SHP77 (cell line): ENCODE results near the gene RASGRF1.
"Not testable (repeated sequence)": the region's sequence is repeated elsewhere in the genome, so short reads cannot be mapped to it uniquely, and the experiment has no call there.

Experiments used
- DNase-seq, 2 experiments: peaks; one replicate each; lab custom pipeline; 2025; lab: John Stamatoyannopoulos, UW

RASGRF1 gene

DNA sequence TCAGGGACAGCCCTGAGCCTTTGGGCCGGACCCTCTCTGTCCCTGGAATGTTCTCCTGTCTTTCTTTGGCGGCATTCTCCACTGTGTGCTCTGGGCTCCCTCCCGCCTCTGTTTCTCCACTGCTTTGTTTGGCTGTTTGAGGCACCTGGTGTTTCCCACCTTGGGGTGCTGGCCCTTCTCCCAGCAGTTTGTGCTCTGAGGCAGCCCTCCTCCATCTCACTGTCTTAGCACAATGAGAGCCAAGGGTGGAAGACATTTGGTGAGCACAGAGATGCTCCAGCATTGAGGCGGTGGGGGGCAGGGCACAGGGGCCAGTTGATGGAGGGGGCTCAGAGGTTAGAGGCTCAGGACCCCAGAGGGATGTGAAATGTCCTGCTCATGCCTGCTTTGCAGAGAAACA is 54.3 kb downstream of the RASGRF1 start:
- no peak for DNase-seq

DNA sequence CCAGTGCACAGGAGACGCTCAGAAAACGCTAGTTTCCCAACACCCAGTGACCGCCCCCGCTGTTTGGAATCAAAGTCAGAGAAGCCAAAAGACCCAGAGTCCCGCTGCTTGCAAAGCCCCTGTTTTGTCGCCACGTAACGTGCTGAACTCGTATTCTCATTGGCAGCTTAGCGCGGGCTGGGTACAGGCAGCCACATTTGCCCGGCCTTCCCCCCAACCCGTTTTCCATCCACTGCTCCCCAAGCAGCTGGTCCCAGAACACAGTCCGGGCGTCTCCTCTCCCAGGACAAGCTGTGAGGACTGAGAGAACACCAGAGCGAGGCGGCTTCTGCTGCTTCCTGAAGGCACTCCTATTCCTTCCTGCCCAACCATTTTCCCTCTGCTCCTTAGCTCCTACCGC is 54.8 kb downstream of the RASGRF1 start:
- DNase-seq = no peak

DNA sequence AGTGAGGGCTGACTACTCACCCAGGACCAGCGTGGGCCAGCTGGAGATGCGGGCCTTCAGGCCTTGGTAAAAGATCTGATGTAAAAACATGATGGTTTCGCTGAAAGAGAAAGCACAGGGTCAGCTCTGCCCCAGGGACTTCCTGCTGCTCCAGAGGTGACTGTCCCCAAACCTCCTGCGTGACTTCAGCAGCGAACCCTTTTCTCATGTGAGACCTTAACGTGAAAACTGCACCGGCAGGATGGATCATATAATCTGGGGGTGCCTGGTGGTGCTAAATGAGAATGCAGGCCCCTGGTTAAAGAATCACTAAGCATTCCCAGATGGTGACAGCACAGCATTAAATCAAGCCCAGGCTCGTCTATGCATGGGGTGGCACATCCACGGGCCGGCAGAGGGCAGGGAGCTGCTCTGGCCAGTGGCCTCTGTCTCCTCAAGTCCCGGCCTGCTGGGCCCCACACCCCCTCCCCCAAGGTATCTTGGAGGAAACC is 55.4 kb downstream of the RASGRF1 start:
- no peak for DNase-seq

GRCh38 chr15:79034284-79034683 is 56.3 kb downstream of the RASGRF1 start:
- DNase-seq = no peak

DNA sequence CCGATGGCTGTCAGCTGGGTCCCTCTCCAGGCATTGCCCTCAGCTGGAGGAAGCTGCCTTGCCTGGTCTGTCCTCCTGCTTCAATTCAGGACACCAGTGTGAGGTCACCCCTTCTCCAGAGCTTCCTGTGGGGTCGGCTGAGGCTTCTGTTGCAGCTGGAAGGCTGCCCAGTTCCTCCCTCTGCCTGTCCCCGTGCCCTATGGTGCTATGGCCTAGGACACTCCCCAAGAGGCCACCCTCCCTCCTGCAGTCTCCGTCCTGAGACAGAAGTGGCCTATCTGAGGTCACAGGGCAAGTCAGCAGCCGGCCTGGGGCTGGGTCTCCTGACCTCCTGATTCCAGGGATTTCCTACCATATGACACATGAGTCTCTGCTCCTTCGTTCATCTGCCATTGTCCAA is 57.9 kb downstream of the RASGRF1 start:
- DNase-seq = no peak

GRCh38 chr15:79031821-79032220 is 58.8 kb downstream of the RASGRF1 start:
- no peak for DNase-seq

GRCh38 chr15:79031201-79031600 is 59.4 kb downstream of the RASGRF1 start:
- DNase-seq = no peak

- DNase-seq = no peak
These were observed 60.1 kb downstream of the RASGRF1 start for GRCh38 chr15:79030470-79030869.

DNA sequence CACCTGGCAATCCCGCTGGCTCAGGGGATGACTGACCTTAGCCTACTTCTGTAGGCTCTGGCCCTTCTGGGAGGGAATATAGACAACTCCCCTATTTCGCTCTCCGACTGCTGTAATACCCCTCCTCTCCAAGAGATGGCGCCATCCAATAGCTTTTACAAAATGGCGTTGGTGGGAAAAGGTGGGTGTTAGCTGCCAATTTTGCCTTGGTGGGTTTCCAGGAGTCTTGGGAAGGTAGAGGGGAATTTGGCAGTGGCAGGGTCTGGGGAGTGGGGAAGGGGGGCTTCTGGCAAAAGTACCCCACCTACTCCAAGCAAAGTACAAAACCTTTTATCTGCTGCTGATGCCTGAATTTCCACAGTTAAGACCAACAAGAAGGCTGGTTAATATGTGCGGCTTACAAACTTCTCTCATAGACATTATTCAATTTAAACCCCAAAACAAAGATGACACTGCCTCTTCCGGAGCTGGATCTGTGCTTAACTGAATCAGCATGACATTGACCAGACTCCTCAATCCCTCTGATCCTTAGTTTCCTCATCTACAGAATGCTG is 62.1 kb downstream of the RASGRF1 start:
- peak; percentile 8 to 18 for DNase-seq

GRCh38 chr15:79027532-79028410 is 62.8 kb downstream of the RASGRF1 start:
- no peak for DNase-seq

DNA sequence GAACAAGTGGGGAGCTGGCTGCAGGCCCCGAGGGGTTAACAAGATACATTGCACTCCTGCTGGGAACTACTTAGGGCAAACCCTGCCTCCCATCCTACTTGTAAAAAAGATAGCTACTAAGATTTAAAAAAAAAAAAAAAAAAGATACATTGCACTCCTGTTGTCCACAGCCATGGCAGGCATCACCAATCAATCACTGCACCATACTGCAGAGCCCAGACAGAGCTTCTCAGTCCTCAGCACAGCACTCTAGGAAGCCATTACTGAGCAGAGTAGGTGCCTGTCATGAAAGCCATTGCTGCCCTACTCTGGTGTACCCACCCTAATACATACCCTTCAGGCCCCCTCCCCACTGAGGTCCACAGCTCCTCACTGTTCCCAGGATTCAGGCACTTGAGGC is 64.8 kb downstream of the RASGRF1 start:
- DNase-seq = no peak

DNA sequence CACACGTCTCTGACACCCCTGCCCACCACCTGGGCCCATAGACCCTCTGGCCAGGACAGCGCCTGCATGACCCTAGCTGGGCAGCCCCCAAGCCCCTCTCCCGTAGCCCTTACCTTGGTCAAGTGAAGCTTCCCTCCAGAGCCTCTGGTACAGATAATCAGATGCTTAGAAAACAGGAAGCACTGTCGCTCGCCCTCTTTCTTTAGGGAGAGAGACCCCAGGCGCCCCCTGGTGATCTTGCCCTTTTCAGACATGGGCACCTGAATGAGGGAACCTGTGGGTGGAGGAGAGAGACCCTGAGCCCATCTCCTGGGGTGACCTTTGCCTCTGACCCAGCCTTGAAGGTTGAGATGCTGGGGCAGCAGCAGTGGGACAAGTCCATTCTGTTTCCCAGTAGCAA is 65.4 kb downstream of the RASGRF1 start:
- DNase-seq = peak in 1 of 2 experiments; percentile 5

DNA sequence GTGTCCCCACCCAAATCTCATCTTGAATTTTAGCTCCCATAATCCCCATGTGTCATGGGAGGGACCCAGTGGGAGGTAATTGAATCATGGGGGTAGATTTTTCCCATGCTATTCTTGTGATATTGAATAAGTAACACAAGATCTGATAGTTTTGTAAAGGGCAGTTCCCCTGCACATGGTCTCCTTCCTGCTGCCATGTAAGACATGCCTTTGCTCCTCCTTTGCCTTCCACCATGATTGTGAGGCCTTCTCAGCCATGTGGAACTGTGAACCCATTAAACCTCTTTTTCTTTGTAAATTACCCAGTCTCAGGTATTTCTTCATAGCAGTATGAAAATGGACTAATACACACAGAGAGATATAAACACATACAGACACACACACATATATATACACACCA is 66.1 kb downstream of the RASGRF1 start:
- not testable (repeated sequence) for DNase-seq

DNA sequence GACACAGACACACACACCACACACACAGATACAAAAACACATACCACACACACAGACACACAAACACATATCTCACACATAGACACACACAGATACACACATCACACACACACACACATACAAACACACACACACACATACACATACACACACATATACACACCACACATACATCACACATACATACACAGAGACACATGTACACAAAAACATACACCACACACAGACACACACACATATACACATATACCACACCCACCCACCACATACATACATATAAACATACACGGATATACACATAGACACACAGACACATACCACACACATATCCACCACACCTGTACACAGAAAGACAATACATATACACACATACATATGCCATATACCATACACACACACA is 66.7 kb downstream of the RASGRF1 start:
- DNase-seq = no peak

- no peak for DNase-seq
These were observed 67.1 kb downstream of the RASGRF1 start for GRCh38 chr15:79023546-79023890.

DNA sequence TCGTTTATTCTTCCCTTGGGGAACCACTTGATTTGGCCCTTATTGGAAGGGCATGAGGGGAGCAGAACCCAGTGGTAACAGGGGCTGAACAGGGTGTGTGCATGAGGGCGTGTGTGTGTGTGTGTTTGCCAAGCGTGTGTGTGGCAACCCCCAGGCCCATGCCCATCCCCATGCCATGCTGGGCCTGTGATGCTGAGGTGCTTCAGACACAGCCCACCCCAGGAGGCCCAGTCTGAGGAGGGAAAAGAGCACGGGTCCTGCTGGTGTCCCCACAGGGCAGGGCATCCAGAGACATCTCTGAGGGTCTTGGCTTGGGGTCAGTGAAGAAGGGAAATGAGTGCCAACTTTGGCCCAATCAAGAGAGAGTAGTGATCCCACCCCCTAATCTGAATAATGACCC is 71.6 kb downstream of the RASGRF1 start:
- DNase-seq = no peak

DNA sequence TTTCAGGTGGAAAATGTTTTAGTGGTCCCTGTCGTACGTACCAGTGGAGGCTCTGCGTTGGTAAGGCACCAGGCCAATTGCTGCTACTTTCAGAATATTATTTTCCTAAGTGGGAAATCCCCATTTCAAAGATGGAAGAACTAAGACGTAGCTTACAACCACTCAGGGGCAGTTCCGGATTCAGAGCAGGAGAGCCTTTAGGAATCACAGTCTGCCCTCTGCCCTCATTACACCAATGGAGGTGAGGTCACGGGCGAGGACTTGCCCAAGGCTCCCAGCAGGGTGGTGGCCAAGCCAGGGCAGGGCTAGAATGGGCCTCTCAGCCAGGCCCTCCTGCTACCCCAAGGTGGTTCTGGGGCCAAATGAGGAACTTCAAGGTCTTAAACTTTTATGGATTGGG is 72.6 kb downstream of the RASGRF1 start:
- no peak for DNase-seq

DNA sequence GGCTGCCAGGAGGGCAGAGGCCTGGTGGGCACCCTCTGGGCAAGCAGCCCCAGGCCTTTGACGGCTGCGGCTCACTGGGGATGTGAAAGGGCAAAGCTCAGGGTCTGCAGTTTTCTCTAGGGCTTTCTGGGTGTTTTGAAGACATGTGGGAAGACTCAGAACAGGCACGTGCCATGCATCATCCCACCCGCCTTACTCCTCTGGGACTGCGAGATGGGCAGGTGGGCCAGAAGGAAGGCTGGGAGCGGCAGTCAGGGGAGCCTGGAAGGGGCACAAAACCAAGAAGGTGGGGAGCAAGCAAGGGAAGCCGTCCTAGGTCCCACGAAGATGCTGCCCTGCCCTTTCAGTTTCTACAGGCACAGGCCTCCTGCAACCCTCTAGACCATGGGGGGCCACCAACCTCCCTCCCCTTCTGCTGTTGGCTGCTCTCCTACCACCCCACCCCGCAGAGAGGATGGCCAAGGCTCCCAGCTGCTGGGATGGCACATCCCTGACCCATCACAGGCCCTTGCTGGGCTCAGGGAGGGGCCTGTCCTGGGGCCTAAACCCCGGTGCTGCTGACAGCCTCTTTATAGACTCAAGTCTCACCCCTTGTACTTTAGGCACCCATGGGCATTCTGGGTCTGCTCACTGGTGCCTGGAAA is 73.9 kb downstream of the RASGRF1 start:
- DNase-seq = no peak

- DNase-seq = no peak
These were observed 75.2 kb downstream of the RASGRF1 start for GRCh38 chr15:79015416-79015815.

- DNase-seq = no peak
These were observed 80.3 kb downstream of the RASGRF1 start for GRCh38 chr15:79010278-79010677.

GRCh38 chr15:79009379-79009778 is 81.2 kb downstream of the RASGRF1 start:
- DNase-seq = no peak

GRCh38 chr15:79008659-79009058 is 81.9 kb downstream of the RASGRF1 start:
- no peak for DNase-seq

- peak; percentile 33 to 35 for DNase-seq
These were observed 83.5 kb downstream of the RASGRF1 start for GRCh38 chr15:79007066-79007465.
